KMS-11 (cell line): Measurements from ENCODE around the gene GPR26.

Source experiments
- H2AFZ ChIP-seq: fragments of 200-600 bp; sonication (generic); 2 replicates; pipeline ENCODE4 v1.6.1; 2016; ENCODE audit warnings: antibody characterized with exemption, mixed run types, low read depth
- H3K27ac ChIP-seq: fragments of 200-600 bp; sonication (generic); 2 replicates; pipeline ENCODE4 v1.6.1; 2016; ENCODE audit warnings: mild to moderate bottlenecking, mixed run types
- H3K27me3 ChIP-seq: fragments of 200-600 bp; sonication (generic); 2 replicates; pipeline ENCODE4 v1.6.1; 2017; ENCODE audit warnings: mild to moderate bottlenecking, low read depth, mixed run types, moderate library complexity; ENCODE audit not compliant: insufficient read depth
- H3K36me3 ChIP-seq: fragments of 200-600 bp; sonication (generic); 2 replicates; pipeline ENCODE4 v1.6.1; 2017; ENCODE audit warnings: mild to moderate bottlenecking, mixed run types; ENCODE audit not compliant: insufficient read depth
- H3K4me1 ChIP-seq: fragments of 200-600 bp; sonication (generic); 2 replicates; pipeline ENCODE4 v1.6.1; 2016; ENCODE audit warnings: mild to moderate bottlenecking, low read depth, mixed run types; ENCODE audit not compliant: poor library complexity, severe bottlenecking
- H3K4me2 ChIP-seq: fragments of 200-600 bp; sonication (generic); 2 replicates; pipeline ENCODE4 v1.7.0; 2016; ENCODE audit warnings: mild to moderate bottlenecking, mixed run types
- H3K4me3 ChIP-seq: fragments of 200-600 bp; sonication (generic); IDR thresholded peaks from 2 replicates; pipeline ENCODE4 v1.6.1; 2017; ENCODE audit warnings: low read depth, low read length, mixed read lengths; ENCODE audit not compliant: insufficient read depth
- H3K79me2 ChIP-seq: fragments of 200-600 bp; sonication (generic); 2 replicates; pipeline ENCODE4 v1.6.1; 2016; ENCODE audit warnings: low read depth, mixed run types; ENCODE audit not compliant: insufficient read depth
- H3K9ac ChIP-seq: fragments of 200-600 bp; sonication (generic); 2 replicates; pipeline ENCODE4 v1.6.1; 2016; ENCODE audit warnings: mild to moderate bottlenecking, mixed run types
- H4K20me1 ChIP-seq: fragments of 200-600 bp; sonication (generic); 2 replicates; pipeline ENCODE4 v1.6.1; 2016; ENCODE audit warnings: mild to moderate bottlenecking, mixed run types; ENCODE audit not compliant: insufficient read depth
- CTCF ChIP-seq: fragments of 200-600 bp; sonication (generic); conservative IDR thresholded peaks from 2 replicates; pipeline ENCODE4 v1.6.1; 2017; ENCODE audit warnings: low read depth, mild to moderate bottlenecking, antibody characterized with exemption, low read length, moderate library complexity, mixed read lengths

The GPR26 gene

GRCh38 chr10:123687758-123688157, 21.6 kb downstream of the GPR26 start:
- H3K27ac ChIP-seq, result no peak overlapping the region
- H3K4me2 ChIP-seq, result no peak overlapping the region
- H3K4me1 ChIP-seq, result no peaks in the 10 kb centered on the region
- no peak for TF ChIP-seq CTCF
- no peaks in the 10 kb centered on the region for H3K36me3 ChIP-seq
- no peaks in the 10 kb centered on the region for H3K27me3 ChIP-seq
- no peaks in the 10 kb centered on the region for H3K79me2 ChIP-seq
- H4K20me1 ChIP-seq, result no peaks in the 10 kb centered on the region
- H3K9ac ChIP-seq, result no peak overlapping the region
- H3K4me3 ChIP-seq, result no peak overlapping the region
- H2AFZ ChIP-seq, result no peak overlapping the region

- H3K79me2 ChIP-seq, result no peaks in the 10 kb centered on the region
- no peak overlapping the region for H3K9ac ChIP-seq
- H3K27me3 ChIP-seq, result no peaks in the 10 kb centered on the region
- no peaks in the 10 kb centered on the region for H3K36me3 ChIP-seq
- H2AFZ ChIP-seq, result no peak overlapping the region
- H3K4me3 ChIP-seq, result no peak overlapping the region
- no peak overlapping the region for H3K27ac ChIP-seq
- H4K20me1 ChIP-seq, result no peaks in the 10 kb centered on the region
- no peaks in the 10 kb centered on the region for H3K4me1 ChIP-seq
- TF ChIP-seq CTCF, result no peak
- no peak overlapping the region for H3K4me2 ChIP-seq
These were observed 23.7 kb downstream of the GPR26 start for GRCh38 chr10:123689880-123690279.

GRCh38 chr10:123703195-123703790, 37.1 kb downstream of the GPR26 start:
- Histone ChIP-seq H3K27ac (no peak overlapping the region), H2AFZ (no peak overlapping the region), H3K27me3 (no peaks in the 10 kb centered on the region), H3K4me3 (no peak overlapping the region), H3K4me2 (no peak overlapping the region), H3K9ac (no peak overlapping the region), H3K79me2 (no peaks in the 10 kb centered on the region), H3K36me3 (no peaks in the 10 kb centered on the region), H3K4me1 (no peaks in the 10 kb centered on the region), H4K20me1 (no peaks in the 10 kb centered on the region)
- no peak for TF ChIP-seq CTCF

- Histone ChIP-seq H3K27me3 (no peaks in the 10 kb centered on the region), H4K20me1 (no peaks in the 10 kb centered on the region)
These were observed 37.9 kb downstream of the GPR26 start for GRCh38 chr10:123704076-123704475.

More at GRCh38 chr10:123704076-123704475, 37.9 kb downstream of the GPR26 start:
- no peak overlapping the region for H3K27ac ChIP-seq
- H3K79me2 ChIP-seq, result no peaks in the 10 kb centered on the region
- H3K4me2 ChIP-seq, result no peak overlapping the region
- H3K36me3 ChIP-seq, result no peaks in the 10 kb centered on the region
- H3K9ac ChIP-seq, result no peak overlapping the region
- H2AFZ ChIP-seq, result no peak overlapping the region
- H3K4me3 ChIP-seq, result no peak overlapping the region
- no peak for TF ChIP-seq CTCF
- H3K4me1 ChIP-seq, result no peaks in the 10 kb centered on the region
